ENCODE results near the gene ZNF790.
A peak's percentile ranks its signal among the peaks of the same experiment; 100 is the strongest.
"Not testable (repeated sequence)": the region's sequence is repeated elsewhere in the genome, so short reads cannot be mapped to it uniquely, and the experiment has no call there.

ZNF790 gene

GRCh38 chr19:36837906-36838783, at the start of gene ZNF790:
Gene ZNF790 (minus strand): TSS chr19:36838387. CDS start chr19:36825619, 12,768 bp downstream.
- DNase-seq (ENCODE audit: low read depth in 2 of 2): peak; percentile 57 to 70

- DNase-seq (ENCODE audit: low read depth in 2 of 2): no peak
These were observed 39.1 kb upstream of the ZNF790 start for GRCh38 chr19:36876993-36877938.

- no peak for DNase-seq (ENCODE audit: low read depth in 2 of 2)
These were observed 13.7 kb upstream of the ZNF790 start for GRCh38 chr19:36851898-36852297.

GRCh38 chr19:36850559-36851442, 12.6 kb upstream of the ZNF790 start, which contains the start of gene ZNF345:
Gene ZNF345 (plus strand): TSS chr19:36850876. CDS start chr19:36876831, 25,955 bp downstream.
- peak; percentile 57 to 70 for DNase-seq (ENCODE audit: low read depth in 2 of 2)

- DNase-seq (ENCODE audit: low read depth in 2 of 2): peak; percentile 64 to 72
These were observed 11.7 kb upstream of the ZNF790 start for GRCh38 chr19:36849701-36850558.

- no peak for DNase-seq (ENCODE audit: low read depth in 2 of 2)
These were observed 9.8 kb upstream of the ZNF790 start for GRCh38 chr19:36847968-36848367.

- no peak for DNase-seq (ENCODE audit: low read depth in 2 of 2)
These were observed 667 bp upstream of the ZNF790 start for GRCh38 chr19:36838784-36839324.

GRCh38 chr19:36837176-36837905, 846 bp downstream of the ZNF790 start:
- no peak for DNase-seq (ENCODE audit: low read depth in 2 of 2)

- DNase-seq (ENCODE audit: low read depth in 2 of 2): no peak
These were observed 4.8 kb downstream of the ZNF790 start for GRCh38 chr19:36833430-36833829.

GRCh38 chr19:36821758-36822157, 16.4 kb downstream of the ZNF790 start:
- DNase-seq (ENCODE audit: low read depth in 2 of 2): no peak

- no peak for DNase-seq (ENCODE audit: low read depth in 2 of 2)
These were observed 19.0 kb downstream of the ZNF790 start for GRCh38 chr19:36819130-36819630.

- DNase-seq (ENCODE audit: low read depth in 2 of 2): no peak
These were observed 31.2 kb downstream of the ZNF790 start for GRCh38 chr19:36807029-36807428.

GRCh38 chr19:36805364-36805763, 32.8 kb downstream of the ZNF790 start:
- DNase-seq (ENCODE audit: low read depth in 2 of 2): no peak

- no peak for DNase-seq (ENCODE audit: low read depth in 2 of 2)
These were observed 40.4 kb downstream of the ZNF790 start for GRCh38 chr19:36797786-36798108.

- no peak for DNase-seq (ENCODE audit: low read depth in 2 of 2)
These were observed 41.5 kb downstream of the ZNF790 start for GRCh38 chr19:36796714-36796992.

- not testable (repeated sequence) for DNase-seq (ENCODE audit: low read depth in 2 of 2)
These were observed 46.6 kb downstream of the ZNF790 start for GRCh38 chr19:36791420-36792141.

GRCh38 chr19:36775768-36776167, 62.4 kb downstream of the ZNF790 start:
- no peak for DNase-seq (ENCODE audit: low read depth in 2 of 2)

GRCh38 chr19:36773223-36773579, 65.0 kb downstream of the ZNF790 start:
- DNase-seq (ENCODE audit: low read depth in 2 of 2): no peak
